GM06990 (cell line): Measurements from ENCODE around the gene C1QA.

Source experiments
- DNase-seq: peaks from one replicate; pipeline ENCODE4 v3.0.0-alpha.2; 2011; ENCODE audit not compliant: insufficient read length; ENCODE audit errors: extremely low read depth
- H3K27me3 ChIP-seq: replicated peaks from 2 replicates; pipeline ENCODE4 v1.6.0; 2011; ENCODE audit warnings: low read length; ENCODE audit not compliant: control insufficient read depth, insufficient read depth
- H3K36me3 ChIP-seq: 2 replicates; pipeline ENCODE4 v1.5.1; 2011; ENCODE audit warnings: low read length; ENCODE audit not compliant: control insufficient read depth, insufficient read depth
- H3K4me3 ChIP-seq: replicated peaks from 2 replicates; pipeline ENCODE4 v1.5.1; 2011; ENCODE audit warnings: low read depth, mild to moderate bottlenecking, control low read depth, low read length
- CTCF ChIP-seq: IDR thresholded peaks from 2 replicates; pipeline ENCODE4 v1.5.1; 2011; ENCODE audit warnings: low read length, control low read depth, mild to moderate bottlenecking, inconsistent platforms; ENCODE audit not compliant: insufficient read depth, poor library complexity, severe bottlenecking

Gene C1QA

DNA sequence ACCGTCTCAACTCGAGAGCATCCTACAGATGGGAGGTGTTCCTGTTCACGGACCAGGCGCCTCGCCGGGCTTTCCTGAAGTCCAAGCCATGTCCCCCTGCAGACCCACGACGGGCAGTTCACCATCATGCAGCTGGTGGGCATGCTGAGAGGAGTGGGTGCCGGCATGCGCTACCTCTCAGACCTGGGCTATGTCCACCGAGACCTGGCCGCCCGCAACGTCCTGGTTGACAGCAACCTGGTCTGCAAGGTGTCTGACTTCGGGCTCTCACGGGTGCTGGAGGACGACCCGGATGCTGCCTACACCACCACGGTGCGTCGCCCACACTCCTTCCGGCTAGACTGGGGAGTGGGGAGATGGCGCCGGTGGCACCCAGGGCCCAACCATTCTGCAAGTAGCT, 37.7 kb upstream of the C1QA start:
- TF ChIP-seq CTCF: no peak
- Histone ChIP-seq H3K36me3 (no peaks in the 10 kb centered on the region), H3K27me3 (no peaks in the 10 kb centered on the region; the same call in 1 of the 2 replicates), H3K4me3 (no peak overlapping the region)
- no peak for DNase-seq

DNA sequence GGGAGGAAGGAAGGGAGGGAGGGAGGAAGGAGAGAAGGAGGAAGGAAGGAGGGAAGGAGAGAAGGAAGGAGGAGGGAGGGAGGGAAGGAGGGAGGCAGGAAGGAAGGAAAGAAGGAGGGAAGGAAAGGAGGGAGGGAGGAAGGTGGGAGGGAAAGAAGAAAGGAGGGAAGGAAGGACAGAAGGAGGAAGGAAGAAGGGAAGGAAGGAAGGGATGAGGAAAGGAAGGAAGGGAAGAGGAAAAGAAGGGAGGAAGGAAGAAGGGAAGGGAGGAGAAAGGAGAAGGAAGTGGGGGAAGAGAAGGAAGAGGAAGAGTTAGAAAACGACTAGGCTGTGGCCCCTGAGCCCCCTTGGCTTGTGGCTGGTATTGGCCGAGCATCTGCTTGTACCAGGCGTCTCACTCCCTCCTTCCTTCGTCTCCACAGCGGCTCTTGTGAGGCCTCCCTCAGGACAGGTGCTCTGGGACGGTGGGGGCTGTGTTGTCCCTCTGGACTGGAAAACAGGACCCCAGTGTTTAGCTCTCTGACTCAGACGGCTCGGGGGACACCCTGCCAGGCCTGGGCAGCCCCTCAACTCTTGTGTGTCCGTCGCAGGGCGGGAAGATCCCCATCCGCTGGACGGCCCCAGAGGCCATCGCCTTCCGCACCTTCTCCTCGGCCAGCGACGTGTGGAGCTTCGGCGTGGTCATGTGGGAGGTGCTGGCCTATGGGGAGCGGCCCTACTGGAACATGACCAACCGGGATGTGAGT, 36.2 kb upstream of the C1QA start:
- no peaks in the 10 kb centered on the region for H3K36me3 ChIP-seq
- H3K27me3 ChIP-seq: no peaks in the 10 kb centered on the region; the same call in 1 of the 2 replicates
- no peak for TF ChIP-seq CTCF
- no peak overlapping the region for H3K4me3 ChIP-seq
- DNase-seq: no peak

DNA sequence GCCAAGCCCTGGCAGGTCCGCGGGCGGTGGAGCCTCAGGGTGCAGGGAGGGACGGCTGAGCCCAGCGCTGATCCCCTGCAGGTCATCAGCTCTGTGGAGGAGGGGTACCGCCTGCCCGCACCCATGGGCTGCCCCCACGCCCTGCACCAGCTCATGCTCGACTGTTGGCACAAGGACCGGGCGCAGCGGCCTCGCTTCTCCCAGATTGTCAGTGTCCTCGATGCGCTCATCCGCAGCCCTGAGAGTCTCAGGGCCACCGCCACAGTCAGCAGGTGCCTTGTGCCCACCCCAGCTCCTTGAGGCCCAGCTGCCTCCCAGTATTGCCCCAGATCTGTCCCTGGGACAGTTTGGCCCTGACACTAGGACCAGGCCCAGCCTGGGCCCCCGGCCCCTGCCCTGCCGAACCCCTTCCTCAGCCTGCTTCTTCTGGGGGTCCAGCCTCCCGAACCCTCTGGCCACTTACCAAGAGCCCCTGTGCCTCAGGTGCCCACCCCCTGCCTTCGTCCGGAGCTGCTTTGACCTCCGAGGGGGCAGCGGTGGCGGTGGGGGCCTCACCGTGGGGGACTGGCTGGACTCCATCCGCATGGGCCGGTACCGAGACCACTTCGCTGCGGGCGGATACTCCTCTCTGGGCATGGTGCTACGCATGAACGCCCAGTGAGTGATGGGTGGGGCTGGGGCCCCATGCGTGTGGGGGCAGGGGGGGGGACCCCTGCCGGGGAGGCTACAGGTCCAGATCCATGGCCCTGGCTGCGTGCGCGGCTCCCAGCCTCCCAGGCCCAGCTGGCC, 35.4 kb upstream of the C1QA start:
- DNase-seq: no peak
- Histone ChIP-seq H3K4me3 (no peak overlapping the region), H3K36me3 (no peaks in the 10 kb centered on the region), H3K27me3 (no peaks in the 10 kb centered on the region; the same call in 1 of the 2 replicates)
- TF ChIP-seq CTCF: no peak

GRCh38 chr1:22601610-22602009, 34.8 kb upstream of the C1QA start:
- no peak for TF ChIP-seq CTCF
- Histone ChIP-seq H3K27me3 (no peaks in the 10 kb centered on the region; the same call in 1 of the 2 replicates), H3K36me3 (no peaks in the 10 kb centered on the region), H3K4me3 (no peak overlapping the region)
- no peak for DNase-seq

GRCh38 chr1:22602060-22602740, 34.2 kb upstream of the C1QA start:
- Histone ChIP-seq H3K36me3 (no peaks in the 10 kb centered on the region), H3K4me3 (no peak overlapping the region), H3K27me3 (no peaks in the 10 kb centered on the region; the same call in 1 of the 2 replicates)
- DNase-seq: no peak
- TF ChIP-seq CTCF: no peak
